Measurements from ENCODE around the gene MCL1. TPM values are rescaled to one million over a fixed set of nuclear protein-coding genes. Genes with fewer than 3 reads are reported as not detected.
"Not testable (repeated sequence)": the region's sequence is repeated elsewhere in the genome, so short reads cannot be mapped to it uniquely, and the experiment has no call there.

MCL1 gene
- total RNA-seq (ENCODE audit: unreplicated experiment) = 193 TPM
- long read RNA-seq, transcript MCL1-202 (3 exons, 3,932 nt) = major isoform, 24 of 25 reads
- long read RNA-seq, partial matches to known transcripts = 0 of 25 reads
- long read RNA-seq, other reads (novel, unspliced or antisense) = 0 of 25 reads

- TF ChIP-seq CTCF (IDR thresholded peaks at IDR 0.05; ENCODE audit: unreplicated experiment) = no peak
- DNase-seq (ENCODE audit: low spot score) = peak; percentile 86
- H3K4me3 Mint-ChIP-seq (ENCODE audit: unreplicated experiment) = peak within 1 kb of the TSS; percentile 100
- H3K4me1 Mint-ChIP-seq (ENCODE audit: unreplicated experiment) = peaks cover 39% of the 10 kb centered on the region
- H3K27ac Mint-ChIP-seq (ENCODE audit: unreplicated experiment) = peak within 1 kb of the TSS; percentile 99
- peaks cover 42% of the 10 kb centered on the region for H3K36me3 Mint-ChIP-seq (ENCODE audit: low read depth, unreplicated experiment)
- no peaks in the 10 kb centered on the region for H3K9me3 Mint-ChIP-seq (ENCODE audit: unreplicated experiment)
- H3K27me3 Mint-ChIP-seq (ENCODE audit: unreplicated experiment) = peaks cover 22% of the 10 kb centered on the region
Measured at GRCh38 chr1:150579110-150579944, at the start of gene MCL1. Gene MCL1 (minus strand): TSS chr1:150579610. CDS start chr1:150579530, 80 bp downstream.

DNA sequence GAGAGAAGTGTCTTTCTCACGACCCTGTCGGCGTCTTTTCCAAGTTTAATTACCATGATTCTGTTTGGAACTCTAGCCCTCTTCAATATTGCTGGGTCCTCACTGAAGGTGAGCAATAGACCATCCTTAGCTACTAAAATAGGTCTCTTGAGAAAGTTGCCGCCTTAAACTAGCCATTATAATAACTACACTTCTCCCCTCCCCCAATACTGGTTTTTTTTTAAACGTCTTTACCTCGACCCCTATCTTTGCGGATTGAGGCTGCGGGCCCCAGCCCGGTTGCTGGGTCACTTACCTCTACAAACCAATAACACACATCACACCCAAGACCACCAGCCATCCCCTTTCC lies 49.3 kb upstream of the MCL1 start:
- DNase-seq (ENCODE audit: low spot score) = no peak
- peaks cover 26% of the 10 kb centered on the region for H3K4me1 Mint-ChIP-seq (ENCODE audit: unreplicated experiment)
- H3K27ac Mint-ChIP-seq (ENCODE audit: unreplicated experiment) = no peak overlapping the region
- H3K36me3 Mint-ChIP-seq (ENCODE audit: low read depth, unreplicated experiment) = peaks cover 28% of the 10 kb centered on the region
- no peaks in the 10 kb centered on the region for H3K27me3 Mint-ChIP-seq (ENCODE audit: unreplicated experiment)
- TF ChIP-seq CTCF (IDR thresholded peaks at IDR 0.05; ENCODE audit: unreplicated experiment) = no peak
- no peaks in the 10 kb centered on the region for H3K9me3 Mint-ChIP-seq (ENCODE audit: unreplicated experiment)
- H3K4me3 Mint-ChIP-seq (ENCODE audit: unreplicated experiment) = no peak overlapping the region

DNA sequence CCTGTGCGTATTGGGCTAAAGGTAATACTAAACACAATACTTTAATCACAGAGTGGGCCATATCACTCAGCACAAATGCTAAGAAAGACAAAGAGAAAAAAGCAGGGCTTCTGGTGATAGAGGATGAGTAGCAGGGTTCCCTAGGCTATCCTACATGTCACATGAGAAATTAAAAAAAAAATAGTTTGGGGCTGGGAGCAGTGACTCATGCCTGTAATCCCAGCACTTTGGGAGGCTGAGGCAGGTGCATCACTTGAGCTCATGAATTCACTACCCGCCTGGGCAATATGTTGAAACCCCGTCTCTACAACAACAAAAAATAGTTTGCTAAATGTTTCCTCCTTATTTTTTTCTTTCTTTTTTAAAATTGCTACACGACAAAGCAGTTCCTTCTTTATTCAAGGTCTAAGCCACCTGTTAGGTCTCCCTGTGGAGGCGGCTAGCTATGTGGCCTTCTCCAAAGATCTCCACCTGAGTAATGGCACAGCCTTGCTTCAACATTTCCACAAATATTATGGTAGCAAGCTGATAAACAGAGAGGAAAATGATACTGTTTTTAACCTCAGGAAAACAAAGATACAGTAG lies 48.5 kb upstream of the MCL1 start:
- peaks cover 36% of the 10 kb centered on the region for H3K36me3 Mint-ChIP-seq (ENCODE audit: low read depth, unreplicated experiment)
- no peaks in the 10 kb centered on the region for H3K27me3 Mint-ChIP-seq (ENCODE audit: unreplicated experiment)
- H3K4me1 Mint-ChIP-seq (ENCODE audit: unreplicated experiment) = peaks cover 28% of the 10 kb centered on the region
- peak overlapping the region; percentile 70 for H3K27ac Mint-ChIP-seq (ENCODE audit: unreplicated experiment)
- no peaks in the 10 kb centered on the region for H3K9me3 Mint-ChIP-seq (ENCODE audit: unreplicated experiment)
- no peak overlapping the region for H3K4me3 Mint-ChIP-seq (ENCODE audit: unreplicated experiment)
- no peak for DNase-seq (ENCODE audit: low spot score)
- no peak for TF ChIP-seq CTCF (IDR thresholded peaks at IDR 0.05; ENCODE audit: unreplicated experiment)

- Mint-ChIP-seq H3K9me3 (ENCODE audit: unreplicated experiment) (no peaks in the 10 kb centered on the region), H3K27me3 (ENCODE audit: unreplicated experiment) (no peaks in the 10 kb centered on the region), H3K4me1 (ENCODE audit: unreplicated experiment) (peaks cover 21% of the 10 kb centered on the region), H3K36me3 (ENCODE audit: low read depth, unreplicated experiment) (peaks cover 37% of the 10 kb centered on the region), H3K27ac (ENCODE audit: unreplicated experiment) (peak overlapping the region; percentile 52), H3K4me3 (ENCODE audit: unreplicated experiment) (peak overlapping the region; percentile 73)
- no peak for DNase-seq (ENCODE audit: low spot score)
- TF ChIP-seq CTCF (IDR thresholded peaks at IDR 0.05; ENCODE audit: unreplicated experiment) = no peak
Measured at GRCh38 chr1:150626150-150626549, 46.7 kb upstream of the MCL1 start.

GRCh38 chr1:150624546-150624945 lies 45.1 kb upstream of the MCL1 start:
- H3K27ac Mint-ChIP-seq (ENCODE audit: unreplicated experiment); H3K27me3 Mint-ChIP-seq (ENCODE audit: unreplicated experiment); DNase-seq (ENCODE audit: low spot score); H3K9me3 Mint-ChIP-seq (ENCODE audit: unreplicated experiment): not testable (repeated sequence)
- peak overlapping the region; percentile 13 for H3K4me3 Mint-ChIP-seq (ENCODE audit: unreplicated experiment)
- peaks cover 41% of the 10 kb centered on the region for H3K36me3 Mint-ChIP-seq (ENCODE audit: low read depth, unreplicated experiment)
- H3K4me1 Mint-ChIP-seq (ENCODE audit: unreplicated experiment) = peaks cover 14% of the 10 kb centered on the region

GRCh38 chr1:150624134-150624533 lies 44.7 kb upstream of the MCL1 start:
- DNase-seq (ENCODE audit: low spot score); H3K27me3 Mint-ChIP-seq (ENCODE audit: unreplicated experiment); H3K4me3 Mint-ChIP-seq (ENCODE audit: unreplicated experiment); H3K9me3 Mint-ChIP-seq (ENCODE audit: unreplicated experiment); H3K27ac Mint-ChIP-seq (ENCODE audit: unreplicated experiment): not testable (repeated sequence)
- H3K36me3 Mint-ChIP-seq (ENCODE audit: low read depth, unreplicated experiment) = peaks cover 45% of the 10 kb centered on the region
- peaks cover 14% of the 10 kb centered on the region for H3K4me1 Mint-ChIP-seq (ENCODE audit: unreplicated experiment)
